Endothelial cell of umbilical vein (primary cell): ENCODE measurements around the gene TSBP1. TPM values are rescaled to one million over a fixed set of nuclear protein-coding genes. Genes with fewer than 3 reads are reported as not detected.

Source experiments
- BruUV-seq: library from RNA; stranded (reverse); fragments of 400-500 nt; replicated peaks from 2 replicates; lab custom pipeline; 2021; lab: Mats Ljungman, UMichigan
- CTCF ChIA-PET: fragments of 300-600, 350-600 bp; sonication (Branson Sonifier 250); formaldehyde crosslinking; loops from one replicate; lab custom pipeline; 2021; ENCODE audit warnings: antibody characterized with exemption, inconsistent platforms; lab: Charles Lee
- POLR2A ChIA-PET: fragments of 300-600, 350-600 bp; sonication (Branson Sonifier 250); formaldehyde crosslinking; loops from one replicate; lab custom pipeline; 2021; ENCODE audit warnings: antibody characterized with exemption, inconsistent platforms; lab: Charles Lee
- DNase-seq: peaks from one replicate; pipeline ENCODE4 v3.0.0-alpha.2; 2011; ENCODE audit warnings: low read depth, low spot score
- FAIRE-seq: peaks from 2 replicates; lab custom pipeline; 2011; peaks lifted over from hg19 to GRCh38; lab: Jason Lieb, UNC
- H2AFZ ChIP-seq: 2 replicates; pipeline ENCODE4 v1.6.0; 2012; ENCODE audit warnings: low read depth, low read length, control low read depth, inconsistent platforms
- H3K27ac ChIP-seq: 2 replicates; pipeline ENCODE4 v1.5.1; 2011; ENCODE audit warnings: low read depth, mild to moderate bottlenecking, control low read depth, low read length, moderate library complexity; ENCODE audit not compliant: insufficient read depth
- H3K27me3 ChIP-seq, 2 experiments: 2 replicates each; pipeline versions ENCODE4 v1.6.0 to v1.6.1; 2011; ENCODE audit warnings: low read length in 2 of 2, mixed read lengths in 1 of 2; ENCODE audit not compliant: control insufficient read depth in 2 of 2, insufficient read depth in 2 of 2
- H3K36me3 ChIP-seq, 2 experiments: 2 replicates in 1 of 2; 3 replicates in 1 of 2; pipeline ENCODE4 v1.5.1; 2011; ENCODE audit warnings: low read length in 2 of 2, mild to moderate bottlenecking in 1 of 2, moderate library complexity in 1 of 2; ENCODE audit not compliant: control insufficient read depth in 2 of 2, insufficient read depth in 2 of 2; ENCODE audit errors: extremely low read depth in 1 of 2
- H3K4me1 ChIP-seq: 3 replicates; pipeline ENCODE4 v1.5.1; 2011; ENCODE audit warnings: mild to moderate bottlenecking, low read length; ENCODE audit not compliant: control insufficient read depth, insufficient read depth; ENCODE audit errors: extremely low read depth
- H3K4me2 ChIP-seq: 2 replicates; pipeline ENCODE4 v1.6.1; 2011; ENCODE audit warnings: low read length, control low read depth, mixed read lengths; ENCODE audit not compliant: insufficient read depth
- H3K4me3 ChIP-seq, 3 experiments: fragments of 200-600 bp in 1 of 3; sonication (generic), shearing (Covaris generic) in 1 of 3; replicated peaks in 1 of 3; 2 replicates each; pipeline ENCODE4 v1.5.1; 2011 to 2016; ENCODE audit warnings: control low read depth in 3 of 3, low read length in 3 of 3, mild to moderate bottlenecking in 2 of 3, inconsistent platforms in 1 of 3, low read depth in 1 of 3, moderate library complexity in 1 of 3; ENCODE audit not compliant: insufficient read depth in 1 of 3
- H3K79me2 ChIP-seq: 2 replicates; pipeline ENCODE4 v1.6.0; 2012; ENCODE audit warnings: low read length, inconsistent platforms; ENCODE audit not compliant: control insufficient read depth, insufficient read depth
- H3K9ac ChIP-seq: replicated peaks from 2 replicates; pipeline ENCODE3; 2011; ENCODE audit warnings: low read length, control low read depth; ENCODE audit not compliant: insufficient read depth; ENCODE audit errors: extremely low read depth
- H3K9me1 ChIP-seq: replicated peaks from 3 replicates; pipeline ENCODE4 v1.6.0; 2011; ENCODE audit warnings: mild to moderate bottlenecking, low read length; ENCODE audit not compliant: control insufficient read depth, insufficient read depth; ENCODE audit errors: extremely low read depth
- H3K9me3 ChIP-seq: replicated peaks from 2 replicates; pipeline ENCODE4 v1.5.1; 2012; ENCODE audit warnings: low read length, inconsistent platforms; ENCODE audit not compliant: control insufficient read depth, insufficient read depth
- H4K20me1 ChIP-seq: replicated peaks from 2 replicates; pipeline ENCODE3; 2011; ENCODE audit warnings: mild to moderate bottlenecking, low read length; ENCODE audit not compliant: control insufficient read depth, insufficient read depth; ENCODE audit errors: extremely low read depth
- EZH2 ChIP-seq: IDR thresholded peaks from 2 replicates; pipeline ENCODE4 v1.6.1; 2012; ENCODE audit warnings: borderline replicate concordance, low read depth, mild to moderate bottlenecking, moderate library complexity, low read length, inconsistent platforms; ENCODE audit not compliant: severe bottlenecking
- FOS ChIP-seq: IDR thresholded peaks from 2 replicates; pipeline ENCODE4 v1.6.1; 2011; ENCODE audit warnings: mild to moderate bottlenecking, low read length, moderate library complexity, borderline replicate concordance; ENCODE audit not compliant: insufficient read depth
- GATA2 ChIP-seq: IDR thresholded peaks from 2 replicates; pipeline ENCODE4 v1.7.0; 2011; ENCODE audit warnings: low read depth, mild to moderate bottlenecking, moderate library complexity, mixed read lengths, low read length; ENCODE audit not compliant: insufficient read length, insufficient read depth
- JUN ChIP-seq: IDR thresholded peaks from 2 replicates; pipeline ENCODE4 v1.6.1; 2011; ENCODE audit warnings: borderline replicate concordance, low read depth; ENCODE audit not compliant: insufficient read length, insufficient read depth
- MAX ChIP-seq: IDR thresholded peaks from 2 replicates; pipeline ENCODE4 v1.6.1; 2011; ENCODE audit not compliant: insufficient read depth, insufficient read length
- MYC ChIP-seq: IDR thresholded peaks from one replicate; pipeline ENCODE4 v1.6.1; 2011; ENCODE audit warnings: mild to moderate bottlenecking, low read depth, low read length
- POLR2A ChIP-seq: IDR thresholded peaks from 2 replicates; pipeline ENCODE4 v1.6.1; 2012; ENCODE audit warnings: low read depth, mild to moderate bottlenecking, control low read depth, low read length
- POLR2AphosphoS5 ChIP-seq: IDR thresholded peaks from 2 replicates; pipeline ENCODE4 v1.6.1; 2012; ENCODE audit warnings: low read depth, mild to moderate bottlenecking, control low read depth, low read length, moderate library complexity; ENCODE audit not compliant: insufficient read depth
- dilution Hi-C: fragments of 300-500 bp; cut with MboI; formaldehyde crosslinking; loops from one replicate; pipeline ENCODE4 v1.15.0; 2019; ENCODE audit warnings: low sequenced_read_pairs; ENCODE audit not compliant: extremely low pct_ligation_motif_present
- intact Hi-C: fragments of 100-400 bp; cut with micrococcal nuclease; formaldehyde crosslinking; loops from one replicate; pipeline ENCODE4 v1.10.0; 2022
- polyA plus RNA-seq, 4 experiments: library from polyadenylated mRNA; depleted of rRNA in 3 of 4; stranded (reverse) in 3 of 4; unstranded in 1 of 4; fragments of >200 nt; gene quantifications; 2 replicates each; pipeline versions ENCODE4 v1.2.1 to v1.2.3, GENCODE V29; 2011 to 2012; ENCODE audit warnings: missing spikeins in 1 of 4
- total RNA-seq: library from RNA; stranded (reverse); gene quantifications from 2 replicates; pipeline ENCODE4 v1.2.3, GENCODE V29; 2021
- TF ChIP-seq, protein P1 (sequence below), 2 donors: IDR thresholded peaks; 1 replicate in 1 of 2; 2 replicates in 1 of 2; pipeline ENCODE4 v1.5.1; 2011; ENCODE audit warnings: low read length in 2 of 2, mild to moderate bottlenecking in 2 of 2, moderate library complexity in 2 of 2, control low read depth in 1 of 2, inconsistent platforms in 1 of 2, low read depth in 1 of 2; ENCODE audit not compliant: insufficient read depth in 1 of 2; ENCODE audit errors: extremely low read depth in 1 of 2

The TSBP1 gene
- total and polyA plus RNA-seq, 2 donors (not counting 3 experiments of a cell fraction or from before 2014, with no cell fraction given): not detected

DNA sequence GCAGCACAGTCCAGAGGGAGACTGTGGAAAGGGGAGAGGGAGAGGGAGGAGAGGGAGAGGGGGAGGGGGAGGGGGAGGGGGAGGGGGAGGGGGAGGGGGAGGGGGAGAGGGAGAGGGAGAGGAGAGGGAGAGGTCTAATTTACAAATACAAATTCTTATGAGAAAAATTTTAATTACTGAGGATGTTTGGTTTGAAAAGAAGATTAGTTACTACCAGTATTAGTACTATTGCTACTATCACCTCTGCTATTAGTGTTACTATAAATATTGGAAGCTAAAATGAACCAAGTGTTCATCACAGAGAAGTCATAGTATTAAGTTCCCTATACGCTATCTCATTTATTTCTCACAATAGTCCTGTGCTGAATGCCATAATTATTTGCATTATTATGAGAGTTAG, 14.3 kb upstream of the TSBP1 start:
- DNase-seq (no peak), FAIRE-seq (no peak)
- ChIA-PET CTCF (no interaction called here), POLR2A (no interaction called here)
- intact Hi-C loops (no loop called here), dilution Hi-C loops (no loop called here)
- no peak overlapping the region for H2AFZ ChIP-seq
- no peaks in the 10 kb centered on the region for H3K79me2 ChIP-seq
- TF ChIP-seq, protein P1, sequence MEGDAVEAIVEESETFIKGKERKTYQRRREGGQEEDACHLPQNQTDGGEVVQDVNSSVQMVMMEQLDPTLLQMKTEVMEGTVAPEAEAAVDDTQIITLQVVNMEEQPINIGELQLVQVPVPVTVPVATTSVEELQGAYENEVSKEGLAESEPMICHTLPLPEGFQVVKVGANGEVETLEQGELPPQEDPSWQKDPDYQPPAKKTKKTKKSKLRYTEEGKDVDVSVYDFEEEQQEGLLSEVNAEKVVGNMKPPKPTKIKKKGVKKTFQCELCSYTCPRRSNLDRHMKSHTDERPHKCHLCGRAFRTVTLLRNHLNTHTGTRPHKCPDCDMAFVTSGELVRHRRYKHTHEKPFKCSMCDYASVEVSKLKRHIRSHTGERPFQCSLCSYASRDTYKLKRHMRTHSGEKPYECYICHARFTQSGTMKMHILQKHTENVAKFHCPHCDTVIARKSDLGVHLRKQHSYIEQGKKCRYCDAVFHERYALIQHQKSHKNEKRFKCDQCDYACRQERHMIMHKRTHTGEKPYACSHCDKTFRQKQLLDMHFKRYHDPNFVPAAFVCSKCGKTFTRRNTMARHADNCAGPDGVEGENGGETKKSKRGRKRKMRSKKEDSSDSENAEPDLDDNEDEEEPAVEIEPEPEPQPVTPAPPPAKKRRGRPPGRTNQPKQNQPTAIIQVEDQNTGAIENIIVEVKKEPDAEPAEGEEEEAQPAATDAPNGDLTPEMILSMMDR (IDR thresholded peaks at IDR 0.05; ENCODE audit: extremely low read depth in 1 of 2, insufficient read depth in 1 of 2, low read depth in 1 of 2, low read length in 2 of 2): no peak
- TF ChIP-seq GATA2 (no peak), JUN (no peak), FOS (no peak), POLR2A (no peak), EZH2 (no peak), POLR2AphosphoS5 (no peak), MAX (no peak), MYC (no peak)
- no peak overlapping the region for H3K9ac ChIP-seq
- no peak overlapping the region for H3K27ac ChIP-seq
- H4K20me1 ChIP-seq: no peaks in the 10 kb centered on the region
- no peak overlapping the region for H3K4me3 ChIP-seq
- no peaks in the 10 kb centered on the region for H3K9me1 ChIP-seq
- H3K36me3 ChIP-seq: no peaks in the 10 kb centered on the region
- peaks cover 3 to 9% of the 10 kb centered on the region in 2 experiments for H3K27me3 ChIP-seq
- H3K9me3 ChIP-seq: no peaks in the 10 kb centered on the region
- BruUV-seq: no TSS peak
- H3K4me1 ChIP-seq: no peaks in the 10 kb centered on the region
- no peak overlapping the region for H3K4me2 ChIP-seq
